ENCODE measurements around the gene TMEM229A. TPM values are rescaled to one million over a fixed set of nuclear protein-coding genes. Genes with fewer than 3 reads are reported as not detected.

The TMEM229A gene
- total RNA-seq, 4 donors from 2014 or later = not detected

- WGBS, 2 donors = 46 to 47% methylated on average over 4 of the region's 4 CpGs
- H3K4me3 ChIP-seq (ENCODE audit: low read depth, poor library complexity, severe bottlenecking) = no peak overlapping the region
- DNase-seq (ENCODE audit: low spot score in 2 of 2) = no peak
- intact Hi-C loops (cut with DNase I; ENCODE audit: low total_unique reads) = no loop called here
- TF ChIP-seq POLR2A (IDR thresholded peaks at IDR 0.05) (no peak), CTCF (IDR thresholded peaks at IDR 0.05) (no peak)
These were observed 39.9 kb upstream of the TMEM229A start for GRCh38 chr7:124072603-124073309.

- TF ChIP-seq CTCF (IDR thresholded peaks at IDR 0.05) (no peak), POLR2A (IDR thresholded peaks at IDR 0.05) (no peak)
- 41 to 53% methylated on average over 1 of the region's 1 CpG for WGBS, 2 donors
- DNase-seq (ENCODE audit: low spot score in 2 of 2) = no peak
- no peak overlapping the region for H3K4me3 ChIP-seq (ENCODE audit: low read depth, poor library complexity, severe bottlenecking)
- intact Hi-C loops (cut with DNase I; ENCODE audit: low total_unique reads) = no loop called here
These were observed 39.0 kb upstream of the TMEM229A start for GRCh38 chr7:124071843-124072242.

- 60 to 70% methylated on average over 1 of the region's 1 CpG for WGBS, 2 donors
- no peak for DNase-seq (ENCODE audit: low spot score in 2 of 2)
- intact Hi-C loops (cut with DNase I; ENCODE audit: low total_unique reads) = no loop called here
- no peak for TF ChIP-seq CTCF (IDR thresholded peaks at IDR 0.05)
- TF ChIP-seq POLR2A (IDR thresholded peaks at IDR 0.05) = no peak
- H3K4me3 ChIP-seq (ENCODE audit: low read depth, poor library complexity, severe bottlenecking) = no peak overlapping the region
These were observed 29.3 kb upstream of the TMEM229A start for GRCh38 chr7:124062171-124062570.

- no peak overlapping the region for H3K4me3 ChIP-seq (ENCODE audit: low read depth, poor library complexity, severe bottlenecking)
- WGBS, 2 donors = 64 to 66% methylated on average over 2 of the region's 2 CpGs
- no peak for DNase-seq (ENCODE audit: low spot score in 2 of 2)
- TF ChIP-seq CTCF (IDR thresholded peaks at IDR 0.05) (no peak), POLR2A (IDR thresholded peaks at IDR 0.05) (no peak)
- intact Hi-C loops (cut with DNase I; ENCODE audit: low total_unique reads) = no loop called here
These were observed 27.7 kb upstream of the TMEM229A start for GRCh38 chr7:124060528-124060927.

GRCh38 chr7:124059375-124059774 is 26.5 kb upstream of the TMEM229A start:
- intact Hi-C loops (cut with DNase I; ENCODE audit: low total_unique reads) = no loop called here
- WGBS, 2 donors = 67 to 69% methylated on average over 4 of the region's 4 CpGs
- H3K4me3 ChIP-seq (ENCODE audit: low read depth, poor library complexity, severe bottlenecking) = no peak overlapping the region
- TF ChIP-seq CTCF (IDR thresholded peaks at IDR 0.05) (no peak), POLR2A (IDR thresholded peaks at IDR 0.05) (no peak)
- DNase-seq (ENCODE audit: low spot score in 2 of 2) = no peak

- no peak for DNase-seq (ENCODE audit: low spot score in 2 of 2)
- no peak overlapping the region for H3K4me3 ChIP-seq (ENCODE audit: low read depth, poor library complexity, severe bottlenecking)
- TF ChIP-seq CTCF (IDR thresholded peaks at IDR 0.05) (no peak), POLR2A (IDR thresholded peaks at IDR 0.05) (no peak)
- intact Hi-C loops (cut with DNase I; ENCODE audit: low total_unique reads) = no loop called here
- 68 to 71% methylated on average over 2 of the region's 2 CpGs for WGBS, 2 donors
These were observed 25.6 kb upstream of the TMEM229A start for GRCh38 chr7:124058515-124058914.

Data from lower leg skin (tissue), 4 donors.